Measurements from ENCODE around the gene CELA3B.

DNA sequence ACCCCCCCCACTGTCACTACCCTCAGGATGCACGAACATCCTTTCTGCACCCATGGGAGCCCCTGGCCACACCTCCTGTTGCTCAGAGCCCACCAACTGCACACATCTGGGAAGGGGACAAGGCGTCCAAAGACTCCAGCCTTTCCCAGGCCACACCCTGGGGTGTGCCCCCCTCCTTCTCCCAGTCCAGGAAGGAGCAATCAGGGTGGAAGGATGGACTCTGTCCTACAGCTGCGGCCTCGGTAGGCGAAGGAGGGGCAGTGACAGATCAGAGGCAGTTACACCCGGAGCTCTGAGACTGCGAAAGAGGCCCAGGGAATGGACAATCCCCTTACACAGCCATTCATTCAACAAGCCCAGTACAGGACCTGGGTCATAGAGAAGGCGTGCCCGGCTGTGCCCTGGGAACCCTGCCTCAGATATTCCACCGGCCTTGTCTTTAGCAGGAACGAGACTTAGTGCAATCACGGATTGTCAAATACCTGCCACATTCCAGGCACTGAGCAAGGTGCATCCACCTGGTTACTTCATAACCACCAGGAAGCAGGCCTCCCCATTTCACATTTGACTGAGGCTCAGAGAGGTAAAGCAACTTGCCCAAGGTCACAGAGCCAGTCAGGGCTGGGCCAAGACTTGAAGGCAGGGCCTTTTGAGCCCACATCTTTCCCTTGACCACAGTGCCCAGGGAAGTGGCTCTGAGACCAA is 49.1 kb upstream of the CELA3B start:
- TF ChIP-seq, protein P1, sequence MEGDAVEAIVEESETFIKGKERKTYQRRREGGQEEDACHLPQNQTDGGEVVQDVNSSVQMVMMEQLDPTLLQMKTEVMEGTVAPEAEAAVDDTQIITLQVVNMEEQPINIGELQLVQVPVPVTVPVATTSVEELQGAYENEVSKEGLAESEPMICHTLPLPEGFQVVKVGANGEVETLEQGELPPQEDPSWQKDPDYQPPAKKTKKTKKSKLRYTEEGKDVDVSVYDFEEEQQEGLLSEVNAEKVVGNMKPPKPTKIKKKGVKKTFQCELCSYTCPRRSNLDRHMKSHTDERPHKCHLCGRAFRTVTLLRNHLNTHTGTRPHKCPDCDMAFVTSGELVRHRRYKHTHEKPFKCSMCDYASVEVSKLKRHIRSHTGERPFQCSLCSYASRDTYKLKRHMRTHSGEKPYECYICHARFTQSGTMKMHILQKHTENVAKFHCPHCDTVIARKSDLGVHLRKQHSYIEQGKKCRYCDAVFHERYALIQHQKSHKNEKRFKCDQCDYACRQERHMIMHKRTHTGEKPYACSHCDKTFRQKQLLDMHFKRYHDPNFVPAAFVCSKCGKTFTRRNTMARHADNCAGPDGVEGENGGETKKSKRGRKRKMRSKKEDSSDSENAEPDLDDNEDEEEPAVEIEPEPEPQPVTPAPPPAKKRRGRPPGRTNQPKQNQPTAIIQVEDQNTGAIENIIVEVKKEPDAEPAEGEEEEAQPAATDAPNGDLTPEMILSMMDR (IDR thresholded peaks at IDR 0.05; ENCODE audit: insufficient read depth, low read length) = no peak
- TF ChIP-seq POLR2AphosphoS5 (IDR thresholded peaks at IDR 0.05; ENCODE audit: low read depth) (no peak), SPI1 (IDR thresholded peaks at IDR 0.05; ENCODE audit: borderline replicate concordance, low read depth) (no peak)
- TF ChIP-seq, protein P2, sequence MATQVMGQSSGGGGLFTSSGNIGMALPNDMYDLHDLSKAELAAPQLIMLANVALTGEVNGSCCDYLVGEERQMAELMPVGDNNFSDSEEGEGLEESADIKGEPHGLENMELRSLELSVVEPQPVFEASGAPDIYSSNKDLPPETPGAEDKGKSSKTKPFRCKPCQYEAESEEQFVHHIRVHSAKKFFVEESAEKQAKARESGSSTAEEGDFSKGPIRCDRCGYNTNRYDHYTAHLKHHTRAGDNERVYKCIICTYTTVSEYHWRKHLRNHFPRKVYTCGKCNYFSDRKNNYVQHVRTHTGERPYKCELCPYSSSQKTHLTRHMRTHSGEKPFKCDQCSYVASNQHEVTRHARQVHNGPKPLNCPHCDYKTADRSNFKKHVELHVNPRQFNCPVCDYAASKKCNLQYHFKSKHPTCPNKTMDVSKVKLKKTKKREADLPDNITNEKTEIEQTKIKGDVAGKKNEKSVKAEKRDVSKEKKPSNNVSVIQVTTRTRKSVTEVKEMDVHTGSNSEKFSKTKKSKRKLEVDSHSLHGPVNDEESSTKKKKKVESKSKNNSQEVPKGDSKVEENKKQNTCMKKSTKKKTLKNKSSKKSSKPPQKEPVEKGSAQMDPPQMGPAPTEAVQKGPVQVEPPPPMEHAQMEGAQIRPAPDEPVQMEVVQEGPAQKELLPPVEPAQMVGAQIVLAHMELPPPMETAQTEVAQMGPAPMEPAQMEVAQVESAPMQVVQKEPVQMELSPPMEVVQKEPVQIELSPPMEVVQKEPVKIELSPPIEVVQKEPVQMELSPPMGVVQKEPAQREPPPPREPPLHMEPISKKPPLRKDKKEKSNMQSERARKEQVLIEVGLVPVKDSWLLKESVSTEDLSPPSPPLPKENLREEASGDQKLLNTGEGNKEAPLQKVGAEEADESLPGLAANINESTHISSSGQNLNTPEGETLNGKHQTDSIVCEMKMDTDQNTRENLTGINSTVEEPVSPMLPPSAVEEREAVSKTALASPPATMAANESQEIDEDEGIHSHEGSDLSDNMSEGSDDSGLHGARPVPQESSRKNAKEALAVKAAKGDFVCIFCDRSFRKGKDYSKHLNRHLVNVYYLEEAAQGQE (IDR thresholded peaks at IDR 0.05; ENCODE audit: insufficient replicate concordance, low read depth) = no peak
